Rectal smooth muscle tissue (tissue), 1 donor: ENCODE results near the gene RABGAP1L.
"Not testable (repeated sequence)": the region's sequence is repeated elsewhere in the genome, so short reads cannot be mapped to it uniquely, and the experiment has no call there.

Experiments
- H3K27ac ChIP-seq: one replicate; pipeline ENCODE4 v1.7.0; 2013; ENCODE audit warnings: low read depth, low read length, inconsistent platforms
- H3K27me3 ChIP-seq: one replicate; pipeline ENCODE4 v1.7.0; 2013; ENCODE audit warnings: low read length; ENCODE audit not compliant: control insufficient read depth, insufficient read depth
- H3K36me3 ChIP-seq: one replicate; pipeline ENCODE4 v1.7.0; 2013; ENCODE audit warnings: low read length; ENCODE audit not compliant: control insufficient read depth, insufficient read depth
- H3K4me1 ChIP-seq: one replicate; pipeline ENCODE4 v1.7.0; 2013; ENCODE audit warnings: low read length; ENCODE audit not compliant: control insufficient read depth, insufficient read depth
- H3K4me3 ChIP-seq: one replicate; pipeline ENCODE4 v1.7.0; 2013; ENCODE audit warnings: low read length
- H3K9ac ChIP-seq: one replicate; pipeline ENCODE4 v1.7.0; 2013; ENCODE audit warnings: low read length

Gene RABGAP1L

DNA sequence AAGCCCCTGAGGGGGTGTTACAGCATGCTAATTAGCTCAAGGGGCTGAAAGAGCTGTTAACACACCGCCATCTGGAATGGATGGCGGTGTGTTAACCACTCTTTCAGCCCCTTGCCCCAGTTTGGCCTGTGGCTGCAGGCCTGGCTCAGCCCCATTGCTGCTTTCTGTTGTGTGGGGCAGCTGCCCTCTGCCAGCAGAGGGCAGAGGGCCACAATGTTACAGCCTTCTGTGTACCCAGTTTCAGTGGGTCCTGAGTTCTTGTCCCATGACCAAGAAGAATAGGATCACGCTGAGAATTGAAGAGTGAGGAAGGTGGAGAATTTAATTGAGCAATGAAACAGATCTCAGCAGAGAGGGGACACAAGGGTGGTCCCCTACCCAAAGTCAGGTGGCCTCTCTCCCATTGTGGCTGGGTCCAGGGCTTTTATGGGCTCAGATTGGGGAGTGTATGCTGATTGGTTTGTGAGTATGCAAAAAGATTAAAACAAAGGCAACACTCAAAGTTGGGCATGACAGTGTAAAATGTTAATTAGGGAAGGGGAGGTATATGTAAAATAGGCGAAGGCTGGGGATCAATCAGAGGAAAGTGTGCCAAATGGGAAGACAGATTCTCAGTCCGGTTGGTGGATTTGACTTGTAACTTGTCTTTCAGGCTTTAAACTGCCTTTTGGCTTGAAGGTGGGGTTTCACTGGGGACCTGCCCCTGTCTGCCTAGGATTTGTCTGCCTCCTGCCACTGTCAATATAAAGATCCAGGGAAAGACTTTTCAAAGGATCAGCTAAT lies 142.2 kb downstream of the RABGAP1L start:
- H3K4me3 ChIP-seq: no peak overlapping the region
- peaks cover 3% of the 10 kb centered on the region for H3K36me3 ChIP-seq
- no peak overlapping the region for H3K27ac ChIP-seq
- no peak overlapping the region for H3K9ac ChIP-seq
- H3K27me3 ChIP-seq: no peaks in the 10 kb centered on the region
- no peaks in the 10 kb centered on the region for H3K4me1 ChIP-seq

- Histone ChIP-seq H3K4me1 (no peaks in the 10 kb centered on the region), H3K9ac (no peak overlapping the region), H3K27ac (no peak overlapping the region), H3K36me3 (peaks cover 3% of the 10 kb centered on the region), H3K4me3 (no peak overlapping the region), H3K27me3 (no peaks in the 10 kb centered on the region)
Observed at GRCh38 chr1:174308604-174309003, 149.3 kb downstream of the RABGAP1L start.

DNA sequence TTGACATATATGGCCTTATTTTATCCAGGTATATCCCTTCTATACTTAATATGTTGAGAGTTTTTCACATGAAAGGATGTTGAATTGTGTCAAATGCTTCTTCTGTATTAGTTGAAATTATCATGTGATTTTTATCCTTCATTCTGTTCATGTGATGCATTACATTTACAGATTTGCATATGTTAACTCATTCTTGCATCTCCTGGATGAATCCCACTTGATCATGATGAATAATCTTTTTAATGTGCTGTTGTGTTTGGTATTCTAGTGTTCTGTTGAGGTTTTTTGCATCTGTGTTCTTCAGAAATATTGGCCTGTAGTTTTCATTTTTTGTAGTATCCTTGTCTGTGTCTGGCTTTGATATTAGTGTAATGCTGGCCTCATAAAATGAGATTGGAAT lies 150.2 kb downstream of the RABGAP1L start:
- Histone ChIP-seq H3K4me3 (no peak overlapping the region), H3K36me3 (peaks cover 3% of the 10 kb centered on the region), H3K4me1 (no peaks in the 10 kb centered on the region), H3K27ac (no peak overlapping the region), H3K9ac (no peak overlapping the region), H3K27me3 (no peaks in the 10 kb centered on the region)

DNA sequence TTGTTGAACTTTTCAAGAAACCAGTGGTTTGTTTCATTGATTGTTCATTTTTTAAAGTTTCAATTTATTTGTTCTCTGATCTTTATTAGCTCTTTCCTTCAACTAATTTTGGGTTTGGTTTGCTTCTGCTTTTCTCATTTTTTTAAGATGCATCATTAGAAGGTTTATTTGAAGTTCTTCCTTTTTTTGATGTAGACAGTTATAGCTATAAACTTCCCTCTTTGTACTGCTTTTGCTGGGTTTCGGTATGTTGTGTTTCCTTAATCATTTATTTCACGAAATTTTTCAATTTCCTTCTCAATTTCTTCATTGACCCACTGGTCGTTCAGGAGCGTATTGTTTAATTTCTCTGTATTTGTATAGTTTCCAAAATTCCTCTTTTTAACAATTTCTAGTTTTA lies 155.1 kb downstream of the RABGAP1L start:
- no peaks in the 10 kb centered on the region for H3K36me3 ChIP-seq
- no peaks in the 10 kb centered on the region for H3K4me1 ChIP-seq
- H3K4me3 ChIP-seq: no peak overlapping the region
- no peak overlapping the region for H3K27ac ChIP-seq
- no peak overlapping the region for H3K9ac ChIP-seq
- no peaks in the 10 kb centered on the region for H3K27me3 ChIP-seq

DNA sequence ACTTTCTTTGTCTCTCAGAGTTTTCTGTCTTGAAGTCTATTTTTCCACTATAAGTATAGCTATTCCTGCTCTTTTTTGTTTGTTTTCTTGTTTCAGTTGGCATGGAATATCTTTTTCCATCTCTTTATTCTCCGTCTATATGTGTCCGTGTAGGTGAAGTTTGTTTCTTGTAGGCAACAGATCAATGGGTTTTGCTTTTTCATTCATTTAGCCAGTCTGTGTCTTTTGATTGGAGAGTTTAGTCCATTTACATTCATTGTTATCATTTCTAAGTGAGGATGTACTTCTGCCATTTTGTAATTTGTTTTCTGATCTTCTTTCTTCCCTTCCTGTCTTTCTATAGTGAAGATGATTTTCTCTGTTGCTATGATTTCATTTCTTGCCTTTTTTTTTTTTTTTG lies 155.9 kb downstream of the RABGAP1L start:
- Histone ChIP-seq H3K27ac (no peak overlapping the region), H3K4me3 (no peak overlapping the region), H3K4me1 (no peaks in the 10 kb centered on the region), H3K36me3 (no peaks in the 10 kb centered on the region), H3K9ac (no peak overlapping the region), H3K27me3 (no peaks in the 10 kb centered on the region)

- not testable (repeated sequence) for H3K4me1 ChIP-seq, H3K4me3 ChIP-seq, H3K27me3 ChIP-seq, H3K27ac ChIP-seq, H3K36me3 ChIP-seq, H3K9ac ChIP-seq
Observed at GRCh38 chr1:174320897-174321296, 161.6 kb downstream of the RABGAP1L start.

DNA sequence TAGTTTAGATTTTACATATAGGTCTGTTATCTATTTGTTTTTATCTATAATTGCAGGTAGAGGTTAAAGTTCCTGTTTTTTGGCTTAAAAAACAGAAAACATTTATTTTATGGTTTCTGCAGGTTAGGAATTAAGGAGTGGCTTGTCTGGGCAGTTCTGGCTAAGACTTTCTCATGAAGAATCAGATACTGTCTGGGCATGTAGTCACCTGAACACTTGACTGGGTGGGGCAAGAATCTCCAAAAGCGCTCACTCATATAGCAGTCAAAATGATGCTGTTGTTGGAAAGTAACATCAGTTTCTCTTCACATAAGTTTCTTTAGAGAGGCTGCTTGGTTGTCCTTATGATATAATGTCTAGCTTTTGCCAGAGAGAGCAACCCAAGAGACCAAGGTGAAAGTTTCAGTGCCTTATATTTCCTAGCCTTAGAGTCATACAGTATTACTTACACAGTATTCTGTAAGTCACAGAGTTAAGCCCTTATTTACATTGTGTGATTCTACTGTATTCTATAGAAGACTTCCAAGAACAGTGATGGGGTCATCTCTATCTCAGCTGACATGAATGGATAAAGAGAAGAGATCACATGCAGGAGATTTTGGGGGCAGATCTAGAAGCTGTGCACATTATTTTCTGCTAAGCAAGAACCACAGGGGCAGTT lies 163.0 kb downstream of the RABGAP1L start:
- H3K9ac ChIP-seq: no peak overlapping the region
- no peaks in the 10 kb centered on the region for H3K27me3 ChIP-seq
- H3K27ac ChIP-seq: no peak overlapping the region

DNA sequence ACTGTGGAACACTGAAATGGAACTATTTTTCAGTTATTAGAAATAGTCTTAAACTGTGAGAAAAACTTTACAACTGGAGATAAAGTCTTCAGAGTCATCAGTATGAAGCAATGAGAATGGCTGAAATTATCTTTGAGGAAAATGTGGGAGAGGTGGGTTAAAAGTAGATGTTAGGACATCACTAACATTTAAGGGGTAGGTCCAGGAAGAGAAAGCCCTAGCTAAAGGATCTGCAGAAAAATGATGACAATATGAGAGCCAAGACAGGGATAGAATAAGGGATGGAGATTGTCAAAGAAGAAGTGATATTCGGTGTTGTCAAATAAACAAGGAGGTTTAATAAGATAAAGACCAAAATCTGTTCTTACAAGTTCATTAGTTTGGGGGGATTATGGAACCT lies 165.2 kb downstream of the RABGAP1L start:
- H3K27ac ChIP-seq: no peak overlapping the region
- no peak overlapping the region for H3K9ac ChIP-seq
- H3K4me3 ChIP-seq: no peak overlapping the region
- H3K36me3 ChIP-seq: peaks cover 2% of the 10 kb centered on the region
- no peaks in the 10 kb centered on the region for H3K4me1 ChIP-seq
- H3K27me3 ChIP-seq: no peaks in the 10 kb centered on the region

More for the DNA sequence above, 163.0 kb downstream of the RABGAP1L start:
- Histone ChIP-seq H3K4me1 (no peaks in the 10 kb centered on the region), H3K36me3 (peaks cover 2% of the 10 kb centered on the region), H3K4me3 (no peak overlapping the region)

GRCh38 chr1:174324939-174325338 lies 165.6 kb downstream of the RABGAP1L start:
- H3K4me3 ChIP-seq: no peak overlapping the region
- H3K36me3 ChIP-seq: peaks cover 2% of the 10 kb centered on the region
- no peaks in the 10 kb centered on the region for H3K27me3 ChIP-seq
- H3K27ac ChIP-seq: no peak overlapping the region
- no peak overlapping the region for H3K9ac ChIP-seq
- no peaks in the 10 kb centered on the region for H3K4me1 ChIP-seq

GRCh38 chr1:174326278-174326677 lies 167.0 kb downstream of the RABGAP1L start:
- Histone ChIP-seq H3K9ac (no peak overlapping the region), H3K36me3 (peaks cover 2% of the 10 kb centered on the region), H3K27me3 (no peaks in the 10 kb centered on the region), H3K4me3 (no peak overlapping the region), H3K4me1 (no peaks in the 10 kb centered on the region), H3K27ac (no peak overlapping the region)

GRCh38 chr1:174333437-174333836 lies 174.1 kb downstream of the RABGAP1L start:
- Histone ChIP-seq H3K27ac (no peak overlapping the region), H3K36me3 (no peaks in the 10 kb centered on the region), H3K9ac (no peak overlapping the region), H3K27me3 (no peaks in the 10 kb centered on the region), H3K4me3 (no peak overlapping the region), H3K4me1 (no peaks in the 10 kb centered on the region)

DNA sequence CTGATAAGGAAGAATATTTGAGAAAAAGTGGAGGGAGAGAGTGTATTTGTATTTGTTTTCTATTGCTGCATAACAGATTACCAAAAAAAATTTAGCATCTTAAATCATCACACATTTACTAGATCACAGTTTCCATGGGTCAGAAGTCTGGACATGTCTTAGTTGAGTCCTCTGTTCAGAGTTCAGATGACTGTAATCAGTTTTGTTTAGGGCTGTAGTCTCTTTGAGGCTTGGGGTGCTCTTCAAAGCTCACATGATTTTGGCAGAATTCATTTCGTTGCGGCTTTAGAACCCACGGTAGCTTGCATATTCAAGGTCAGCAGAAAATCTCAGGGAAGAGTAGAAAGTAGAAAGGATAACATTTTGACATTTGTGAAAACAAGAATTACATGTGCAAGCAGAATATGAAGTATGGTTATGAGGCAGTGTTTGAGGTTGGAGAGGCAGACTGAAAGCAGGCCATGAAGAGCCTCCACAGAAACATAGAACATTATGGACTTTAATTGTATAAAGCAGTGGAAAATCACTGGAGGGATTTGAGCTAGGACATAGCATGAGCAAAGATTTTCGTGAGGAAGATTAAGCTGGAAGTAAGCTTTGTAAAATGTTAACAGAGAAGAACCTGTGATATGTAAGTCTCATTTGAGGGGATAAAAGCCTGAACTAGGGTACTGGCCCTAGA lies 177.8 kb downstream of the RABGAP1L start:
- Histone ChIP-seq H3K4me1 (no peaks in the 10 kb centered on the region), H3K27me3 (no peaks in the 10 kb centered on the region), H3K27ac (no peak overlapping the region), H3K36me3 (no peaks in the 10 kb centered on the region), H3K4me3 (no peak overlapping the region), H3K9ac (no peak overlapping the region)
